Testis (tissue), 2 donors: ENCODE results near the gene CCL28.

Experiments used
- POLR2A ChIP-seq: fragments of 450-650 bp; IDR thresholded peaks from one replicate; pipeline ENCODE4 v1.6.1; 2017; ENCODE audit warnings: antibody characterized with exemption, mild to moderate bottlenecking, moderate library complexity
- TF ChIP-seq, protein P1 (sequence below), 3 experiments: fragments of 450-650 bp in 2 of 3; fragments of 200-600 bp in 1 of 3; sonication (generic) in 1 of 3; IDR thresholded peaks; one replicate each; pipeline ENCODE4 v1.5.1; 2016 to 2019; ENCODE audit warnings: antibody characterized with exemption in 3 of 3, mild to moderate bottlenecking in 2 of 3, moderate library complexity in 1 of 3

DNA sequence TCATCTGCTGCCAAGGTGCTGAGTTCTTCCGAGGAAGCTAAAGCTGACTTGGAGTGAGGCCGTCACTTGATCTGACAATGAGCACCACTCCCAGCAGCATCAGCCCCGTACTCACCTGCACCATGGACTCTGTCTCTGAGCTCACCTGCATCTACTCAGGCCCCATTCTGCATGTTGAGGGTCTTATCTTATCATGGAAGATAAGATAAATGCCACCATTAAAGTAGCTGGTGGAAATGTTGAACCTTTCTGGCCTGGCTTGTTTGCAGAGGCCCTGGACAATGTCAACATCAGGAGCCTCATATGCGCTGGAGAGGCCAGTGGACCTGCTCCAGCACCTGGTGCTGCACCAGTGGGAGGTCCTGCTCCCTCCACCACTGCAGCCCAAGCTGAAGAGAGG lies 64.0 kb downstream of the CCL28 start:
- TF ChIP-seq, protein P1, sequence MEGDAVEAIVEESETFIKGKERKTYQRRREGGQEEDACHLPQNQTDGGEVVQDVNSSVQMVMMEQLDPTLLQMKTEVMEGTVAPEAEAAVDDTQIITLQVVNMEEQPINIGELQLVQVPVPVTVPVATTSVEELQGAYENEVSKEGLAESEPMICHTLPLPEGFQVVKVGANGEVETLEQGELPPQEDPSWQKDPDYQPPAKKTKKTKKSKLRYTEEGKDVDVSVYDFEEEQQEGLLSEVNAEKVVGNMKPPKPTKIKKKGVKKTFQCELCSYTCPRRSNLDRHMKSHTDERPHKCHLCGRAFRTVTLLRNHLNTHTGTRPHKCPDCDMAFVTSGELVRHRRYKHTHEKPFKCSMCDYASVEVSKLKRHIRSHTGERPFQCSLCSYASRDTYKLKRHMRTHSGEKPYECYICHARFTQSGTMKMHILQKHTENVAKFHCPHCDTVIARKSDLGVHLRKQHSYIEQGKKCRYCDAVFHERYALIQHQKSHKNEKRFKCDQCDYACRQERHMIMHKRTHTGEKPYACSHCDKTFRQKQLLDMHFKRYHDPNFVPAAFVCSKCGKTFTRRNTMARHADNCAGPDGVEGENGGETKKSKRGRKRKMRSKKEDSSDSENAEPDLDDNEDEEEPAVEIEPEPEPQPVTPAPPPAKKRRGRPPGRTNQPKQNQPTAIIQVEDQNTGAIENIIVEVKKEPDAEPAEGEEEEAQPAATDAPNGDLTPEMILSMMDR (IDR thresholded peaks at IDR 0.05), result no peak
- no peak for TF ChIP-seq POLR2A
